KMS-11 (cell line): ENCODE data around the gene PTCHD1.

Source experiments
- H2AFZ ChIP-seq: fragments of 200-600 bp; sonication (generic); 2 replicates; pipeline ENCODE4 v1.6.1; 2016; ENCODE audit warnings: antibody characterized with exemption, mixed run types, low read depth
- H3K27ac ChIP-seq: fragments of 200-600 bp; sonication (generic); 2 replicates; pipeline ENCODE4 v1.6.1; 2016; ENCODE audit warnings: mild to moderate bottlenecking, mixed run types
- H3K27me3 ChIP-seq: fragments of 200-600 bp; sonication (generic); 2 replicates; pipeline ENCODE4 v1.6.1; 2017; ENCODE audit warnings: mild to moderate bottlenecking, low read depth, mixed run types, moderate library complexity; ENCODE audit not compliant: insufficient read depth
- H3K36me3 ChIP-seq: fragments of 200-600 bp; sonication (generic); 2 replicates; pipeline ENCODE4 v1.6.1; 2017; ENCODE audit warnings: mild to moderate bottlenecking, mixed run types; ENCODE audit not compliant: insufficient read depth
- H3K4me1 ChIP-seq: fragments of 200-600 bp; sonication (generic); 2 replicates; pipeline ENCODE4 v1.6.1; 2016; ENCODE audit warnings: mild to moderate bottlenecking, low read depth, mixed run types; ENCODE audit not compliant: poor library complexity, severe bottlenecking
- H3K4me2 ChIP-seq: fragments of 200-600 bp; sonication (generic); 2 replicates; pipeline ENCODE4 v1.7.0; 2016; ENCODE audit warnings: mild to moderate bottlenecking, mixed run types
- H3K4me3 ChIP-seq: fragments of 200-600 bp; sonication (generic); IDR thresholded peaks from 2 replicates; pipeline ENCODE4 v1.6.1; 2017; ENCODE audit warnings: low read depth, low read length, mixed read lengths; ENCODE audit not compliant: insufficient read depth
- H3K79me2 ChIP-seq: fragments of 200-600 bp; sonication (generic); 2 replicates; pipeline ENCODE4 v1.6.1; 2016; ENCODE audit warnings: low read depth, mixed run types; ENCODE audit not compliant: insufficient read depth
- H3K9ac ChIP-seq: fragments of 200-600 bp; sonication (generic); 2 replicates; pipeline ENCODE4 v1.6.1; 2016; ENCODE audit warnings: mild to moderate bottlenecking, mixed run types
- H4K20me1 ChIP-seq: fragments of 200-600 bp; sonication (generic); 2 replicates; pipeline ENCODE4 v1.6.1; 2016; ENCODE audit warnings: mild to moderate bottlenecking, mixed run types; ENCODE audit not compliant: insufficient read depth
- CTCF ChIP-seq: fragments of 200-600 bp; sonication (generic); conservative IDR thresholded peaks from 2 replicates; pipeline ENCODE4 v1.6.1; 2017; ENCODE audit warnings: low read depth, mild to moderate bottlenecking, antibody characterized with exemption, low read length, moderate library complexity, mixed read lengths

Gene PTCHD1

GRCh38 chrX:23385242-23385641 lies 50.6 kb downstream of the PTCHD1 start:
- H3K27ac ChIP-seq, result no peak overlapping the region
- H3K4me1 ChIP-seq, result no peaks in the 10 kb centered on the region
- no peaks in the 10 kb centered on the region for H4K20me1 ChIP-seq
- no peak overlapping the region for H3K4me3 ChIP-seq
- H3K27me3 ChIP-seq, result no peaks in the 10 kb centered on the region
- H3K4me2 ChIP-seq, result no peak overlapping the region
- no peaks in the 10 kb centered on the region for H3K79me2 ChIP-seq
- no peak for TF ChIP-seq CTCF
- H2AFZ ChIP-seq, result no peak overlapping the region
- no peaks in the 10 kb centered on the region for H3K36me3 ChIP-seq
- H3K9ac ChIP-seq, result no peak overlapping the region

- no peak overlapping the region for H2AFZ ChIP-seq
- no peak overlapping the region for H3K4me2 ChIP-seq
- H3K4me1 ChIP-seq, result no peaks in the 10 kb centered on the region
- H3K79me2 ChIP-seq, result no peaks in the 10 kb centered on the region
- H4K20me1 ChIP-seq, result no peaks in the 10 kb centered on the region
- no peak for TF ChIP-seq CTCF
- H3K27me3 ChIP-seq, result no peaks in the 10 kb centered on the region
- no peak overlapping the region for H3K4me3 ChIP-seq
- no peak overlapping the region for H3K9ac ChIP-seq
- no peak overlapping the region for H3K27ac ChIP-seq
- H3K36me3 ChIP-seq, result no peaks in the 10 kb centered on the region
Observed at GRCh38 chrX:23386260-23386659, 51.6 kb downstream of the PTCHD1 start.

GRCh38 chrX:23386726-23387125 lies 52.1 kb downstream of the PTCHD1 start:
- TF ChIP-seq CTCF, result no peak
- no peak overlapping the region for H3K27ac ChIP-seq
- H4K20me1 ChIP-seq, result no peaks in the 10 kb centered on the region
- H3K4me3 ChIP-seq, result no peak overlapping the region
- no peak overlapping the region for H3K9ac ChIP-seq
- H3K4me2 ChIP-seq, result no peak overlapping the region
- H3K4me1 ChIP-seq, result no peaks in the 10 kb centered on the region
- no peak overlapping the region for H2AFZ ChIP-seq
- H3K27me3 ChIP-seq, result no peaks in the 10 kb centered on the region
- no peaks in the 10 kb centered on the region for H3K79me2 ChIP-seq
- H3K36me3 ChIP-seq, result no peaks in the 10 kb centered on the region

GRCh38 chrX:23387550-23388184 lies 53.0 kb downstream of the PTCHD1 start:
- no peak overlapping the region for H3K27ac ChIP-seq
- H3K4me1 ChIP-seq, result no peaks in the 10 kb centered on the region
- no peaks in the 10 kb centered on the region for H4K20me1 ChIP-seq
- no peak overlapping the region for H3K4me2 ChIP-seq
- TF ChIP-seq CTCF, result no peak
- no peaks in the 10 kb centered on the region for H3K79me2 ChIP-seq
- no peaks in the 10 kb centered on the region for H3K27me3 ChIP-seq
- H3K9ac ChIP-seq, result no peak overlapping the region
- H3K4me3 ChIP-seq, result no peak overlapping the region
- no peak overlapping the region for H2AFZ ChIP-seq
- H3K36me3 ChIP-seq, result no peaks in the 10 kb centered on the region
